GM21786 (cell line): ENCODE results near the gene IL2RA.
"Not testable (repeated sequence)": the region's sequence is repeated elsewhere in the genome, so short reads cannot be mapped to it uniquely, and the experiment has no call there.

Experiments used
- ATAC-seq: cut with Tn5 transposase; IDR thresholded peaks from one replicate; pipeline ENCODE4 v1.9.1; 2021; ENCODE audit not compliant: unreplicated experiment

The IL2RA gene

DNA sequence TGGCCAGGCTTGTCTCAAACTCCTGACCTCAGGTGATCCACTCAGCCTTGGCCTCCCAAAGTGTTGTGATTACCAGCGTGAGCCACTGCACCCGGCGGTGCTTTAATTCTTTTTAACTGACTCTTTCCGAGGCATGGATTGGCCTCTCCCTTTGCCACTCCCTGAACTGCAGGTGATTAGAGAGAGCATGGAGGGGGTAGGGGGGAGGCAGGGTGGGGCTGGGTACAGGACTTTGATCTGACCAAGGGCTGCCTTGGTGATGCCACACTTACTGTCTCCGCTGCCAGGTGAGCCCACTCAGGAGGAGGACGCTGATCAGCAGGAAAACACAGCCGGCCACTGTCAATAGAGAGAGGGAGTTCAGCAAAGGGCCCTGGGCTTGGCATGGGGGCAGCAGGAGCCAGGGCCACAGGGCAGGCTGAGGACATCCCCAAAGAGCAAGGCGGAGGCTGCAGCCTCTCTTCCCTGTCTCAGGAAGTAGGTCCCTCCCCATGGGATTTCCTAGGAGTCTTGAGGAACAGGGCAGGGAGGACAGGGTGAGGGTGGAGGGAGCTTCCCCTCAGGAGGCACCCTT, 44.3 kb downstream of the IL2RA start:
- ATAC-seq, result no peak

DNA sequence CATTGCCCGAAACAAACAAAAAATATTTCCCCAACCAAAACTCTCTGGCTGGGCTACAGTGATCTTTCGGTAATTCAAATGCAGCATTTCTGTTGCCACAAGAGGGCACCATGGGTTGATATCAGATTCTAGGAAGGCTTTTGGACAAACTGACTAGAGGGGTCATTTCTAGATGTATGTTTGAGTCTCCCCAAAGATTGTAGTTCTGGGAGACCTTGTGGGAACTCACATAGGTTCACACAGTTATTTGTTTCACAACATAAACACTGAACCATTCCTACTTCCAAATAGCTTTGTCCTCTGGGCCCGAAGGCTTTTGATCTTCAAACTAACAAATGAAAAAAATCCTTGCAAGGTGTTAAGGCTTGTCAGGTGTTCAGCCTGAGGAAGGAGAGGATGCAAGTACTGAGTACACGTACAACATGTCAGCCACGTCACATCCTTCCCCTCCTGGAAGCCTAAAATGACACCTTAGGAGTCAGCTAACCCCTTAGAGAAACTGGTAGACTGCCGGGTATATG, 47.9 kb downstream of the IL2RA start:
- no peak for ATAC-seq

DNA sequence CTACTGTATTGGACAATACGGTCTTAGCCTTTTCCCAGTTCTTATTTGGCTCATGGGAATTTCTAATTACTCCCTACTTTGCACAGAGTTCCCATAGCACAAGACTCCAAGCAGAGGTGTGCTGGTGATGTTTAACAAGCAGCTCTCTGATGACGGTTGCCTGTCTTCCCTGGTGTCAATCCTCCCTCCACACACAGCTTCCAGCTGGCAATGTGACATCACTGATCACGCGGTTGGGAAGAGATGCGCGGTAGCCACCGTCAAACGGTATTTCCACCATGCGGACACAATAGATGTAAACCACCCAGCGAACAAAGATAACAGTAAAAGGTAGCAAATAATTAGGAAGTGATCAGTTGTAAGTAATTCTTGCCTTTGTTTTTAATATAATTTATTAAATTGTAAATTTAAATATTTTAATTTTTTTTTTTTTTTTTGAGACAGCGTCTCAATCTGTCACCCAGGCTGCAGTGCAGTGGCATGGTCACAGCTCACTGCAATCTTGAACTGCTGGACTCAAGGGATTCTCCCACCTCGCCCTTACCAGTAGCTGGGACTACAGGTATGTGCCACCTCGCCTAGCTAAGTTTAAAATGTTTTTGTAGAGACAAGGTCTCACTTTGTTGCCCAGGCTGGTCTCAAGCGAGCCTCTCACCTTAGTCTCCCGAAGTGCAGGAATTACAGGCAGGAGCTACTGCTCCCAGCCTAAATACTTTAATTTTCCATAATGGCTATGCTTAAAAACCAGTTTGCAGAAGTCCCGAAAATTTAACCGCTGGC, 48.6 kb downstream of the IL2RA start:
- ATAC-seq, result no peak

DNA sequence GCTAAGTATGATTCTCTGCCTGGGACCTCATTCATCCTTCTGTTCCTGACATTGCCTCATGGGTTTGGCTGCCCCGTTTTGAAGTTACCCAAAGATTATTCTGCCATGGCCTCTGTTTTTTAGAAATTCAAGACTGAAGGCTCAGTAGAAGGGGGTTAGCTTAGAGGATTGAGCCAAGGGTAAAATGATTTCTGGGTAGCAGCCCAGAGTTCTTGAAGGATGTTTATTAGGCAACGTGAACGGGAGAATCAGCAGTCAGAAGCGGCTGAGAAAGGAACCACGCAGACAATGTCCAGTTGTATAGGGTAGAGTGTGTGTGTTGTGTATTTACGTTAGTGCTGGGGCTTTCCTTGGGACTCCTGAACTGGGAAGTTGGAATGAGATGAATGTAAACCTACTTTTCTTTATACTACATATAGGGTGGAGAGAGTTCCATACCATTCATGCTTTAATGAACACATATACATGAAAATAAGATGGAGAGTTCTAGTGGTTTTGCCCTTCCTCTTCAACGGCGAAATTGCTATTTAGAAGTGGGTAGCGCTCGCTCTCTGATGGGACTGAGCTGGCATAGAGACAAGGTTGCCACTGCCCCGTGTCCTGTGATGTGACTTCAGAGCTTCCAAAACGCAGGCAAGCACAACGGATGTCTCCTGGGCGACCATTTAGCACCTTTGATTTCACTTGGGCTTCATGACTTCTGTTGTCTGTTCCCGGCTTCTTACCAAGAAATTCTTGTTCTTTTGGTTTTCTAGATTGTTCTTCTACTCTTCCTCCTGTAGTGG, 49.9 kb downstream of the IL2RA start:
- no peak for ATAC-seq

DNA sequence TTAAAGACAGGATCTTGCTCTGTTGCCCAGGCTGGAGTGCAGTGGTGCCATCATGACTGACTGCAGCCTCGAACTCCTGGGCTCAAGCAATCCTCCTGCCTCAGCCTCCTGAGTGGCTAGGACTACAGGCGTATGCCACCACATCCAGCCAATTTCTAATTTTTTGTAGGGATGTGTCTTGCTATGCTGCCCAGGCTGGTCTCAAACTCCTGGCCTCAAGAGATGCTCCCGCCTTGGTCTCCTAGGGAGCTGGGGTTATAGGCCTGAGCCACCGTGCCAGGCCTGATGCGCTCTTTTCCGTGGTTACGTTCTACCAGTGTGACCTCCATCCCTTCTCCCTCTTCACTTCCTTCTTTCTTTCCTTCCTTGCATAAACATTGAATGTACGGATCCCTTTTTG, 50.6 kb downstream of the IL2RA start:
- ATAC-seq, result no peak

DNA sequence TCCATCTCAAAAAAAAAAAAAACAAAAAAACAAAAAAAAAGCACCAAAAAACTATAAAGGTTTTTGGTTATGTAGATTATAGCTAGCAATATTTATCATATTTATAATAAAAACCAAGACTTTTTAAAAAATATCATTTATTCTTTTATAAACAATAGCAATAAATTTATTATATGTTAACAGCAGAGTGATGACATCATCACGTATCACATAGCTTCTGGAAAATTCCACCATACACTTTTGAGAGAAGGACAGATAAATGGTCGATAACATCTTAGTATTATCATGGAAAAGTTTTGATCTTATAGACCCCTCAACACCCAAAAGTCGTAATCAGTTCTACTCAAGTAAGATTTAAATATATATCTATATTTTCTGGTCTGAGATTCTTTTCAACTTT, 51.6 kb downstream of the IL2RA start:
- ATAC-seq, result no peak

DNA sequence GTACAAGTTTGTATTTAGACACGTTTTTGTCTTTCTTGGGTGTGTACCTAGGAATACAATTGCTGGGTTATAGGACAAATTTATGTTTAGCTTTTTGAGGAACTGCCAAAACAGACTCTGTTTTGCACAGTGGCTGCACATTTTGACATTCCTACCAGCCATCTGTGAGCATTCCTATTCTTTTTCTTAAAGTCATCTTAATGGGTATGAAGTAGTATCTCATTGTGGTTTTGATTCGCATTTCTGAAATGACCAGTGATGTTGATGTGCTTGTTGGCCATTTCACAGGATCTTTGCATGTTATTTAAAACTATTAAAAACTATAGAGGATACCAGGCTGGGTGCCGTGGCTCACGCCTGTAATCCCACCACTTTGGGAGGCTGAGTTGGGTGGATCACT, 52.2 kb downstream of the IL2RA start:
- no peak for ATAC-seq

DNA sequence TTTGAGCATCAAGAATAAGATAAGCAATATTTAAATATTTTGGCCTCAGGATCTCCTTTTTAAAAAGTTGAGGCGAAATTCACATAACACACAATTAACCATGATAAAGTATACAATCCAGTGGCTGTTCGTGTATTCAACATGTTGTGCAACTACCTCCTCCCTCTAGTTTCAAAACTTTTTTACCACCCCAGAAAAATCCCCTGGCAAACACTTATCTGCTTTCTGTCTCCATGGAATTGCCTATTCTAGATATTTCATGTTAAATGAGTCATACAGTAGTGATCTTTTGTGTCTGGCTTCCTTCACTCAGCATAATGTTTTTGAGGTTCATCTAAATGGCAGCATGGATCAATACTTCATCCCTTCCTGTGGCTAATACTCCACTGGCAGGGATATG, 53.0 kb downstream of the IL2RA start:
- ATAC-seq, result no peak

DNA sequence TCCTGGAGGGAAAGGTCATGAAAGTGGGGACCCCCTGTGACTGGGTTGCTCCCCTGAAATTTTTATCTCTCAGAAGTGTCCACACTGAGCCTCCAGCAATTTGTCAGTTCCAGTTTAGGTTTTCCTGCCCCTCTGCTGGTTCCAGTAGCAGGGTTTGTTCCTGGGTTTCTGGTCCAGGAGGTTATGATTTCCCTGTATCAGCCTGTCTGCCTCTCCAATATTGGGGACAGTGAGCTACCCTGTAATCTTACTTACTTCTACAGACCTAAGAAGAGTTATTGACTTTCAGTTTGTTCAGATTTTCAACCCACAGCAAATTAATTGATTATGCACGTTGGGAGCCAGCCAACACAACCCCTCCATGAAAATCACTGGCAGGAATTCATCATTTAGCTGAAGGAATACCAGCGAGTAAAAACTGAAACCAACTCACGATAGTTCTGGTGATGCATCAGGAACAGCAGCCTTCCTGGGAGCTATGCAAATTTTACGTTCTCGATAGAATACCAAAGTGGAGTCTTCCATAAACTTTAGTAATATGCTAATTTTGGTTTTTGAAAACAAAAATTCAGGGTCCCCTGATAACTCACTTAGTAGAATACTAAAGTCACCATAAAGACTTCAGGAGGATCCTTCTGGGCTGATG, 53.5 kb downstream of the IL2RA start:
- ATAC-seq, result no peak

DNA sequence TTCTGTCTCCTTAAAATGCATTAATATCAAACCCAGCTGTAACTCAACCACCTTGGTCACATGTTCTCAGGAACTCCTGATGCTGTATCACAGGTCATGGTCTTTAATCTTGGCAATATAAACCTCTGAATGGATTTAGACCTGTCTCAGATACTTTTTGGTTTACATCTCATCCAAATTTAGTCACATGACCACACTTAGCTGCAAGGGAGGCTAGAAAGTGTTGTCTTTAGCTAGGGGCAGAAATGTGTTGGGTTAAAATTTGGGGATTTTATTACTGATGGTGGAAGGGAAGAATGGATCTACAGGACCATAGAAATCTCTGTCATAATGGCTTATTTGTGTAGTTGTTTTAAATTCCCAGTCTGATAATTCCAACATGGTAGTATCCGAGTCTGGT, 55.2 kb downstream of the IL2RA start:
- ATAC-seq, result no peak

DNA sequence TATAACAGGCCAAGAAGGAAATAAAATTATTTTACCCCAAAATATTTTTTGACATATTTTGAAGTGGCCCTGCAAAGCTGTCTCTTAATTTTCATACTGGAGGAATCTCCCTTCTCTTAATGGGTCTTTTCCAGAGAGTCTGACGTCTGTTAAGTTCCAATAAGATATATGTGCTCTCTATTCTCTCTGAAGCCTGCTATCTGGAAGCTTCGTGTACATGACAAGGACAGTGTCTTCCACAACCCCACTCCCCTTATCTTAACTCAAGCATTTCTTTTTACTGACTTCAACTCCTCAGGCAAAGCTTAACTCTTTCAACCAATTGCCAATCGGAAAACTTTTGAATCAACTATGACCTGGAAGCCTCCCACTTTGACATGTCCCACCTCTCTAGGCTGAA, 55.6 kb downstream of the IL2RA start:
- ATAC-seq, result no peak

DNA sequence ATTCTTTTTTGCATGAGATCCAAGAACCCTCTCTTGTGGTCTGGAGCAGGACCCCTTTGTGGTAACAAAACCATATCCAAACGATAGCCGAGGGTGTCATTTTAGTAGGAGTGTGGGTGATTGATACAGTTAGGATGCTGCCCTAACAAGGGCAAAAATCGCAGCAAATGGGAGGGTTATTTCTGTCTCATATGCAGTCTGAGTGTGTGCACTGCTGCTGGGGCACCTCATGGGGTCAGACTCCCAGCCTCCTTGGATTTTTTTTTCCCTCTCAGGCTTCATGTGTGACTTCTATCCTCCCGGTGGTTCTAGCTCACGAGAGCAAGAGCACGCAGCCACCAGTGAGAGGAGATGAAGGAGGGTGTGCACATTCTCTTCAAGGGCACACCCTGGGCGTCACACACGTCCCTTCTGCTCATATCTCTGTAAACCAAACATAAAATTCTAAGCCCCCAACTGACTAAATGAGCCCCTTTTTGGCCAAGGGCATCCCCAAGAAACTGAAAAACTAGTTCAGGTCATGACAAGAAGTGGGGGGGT, 56.2 kb downstream of the IL2RA start:
- ATAC-seq, result no peak

DNA sequence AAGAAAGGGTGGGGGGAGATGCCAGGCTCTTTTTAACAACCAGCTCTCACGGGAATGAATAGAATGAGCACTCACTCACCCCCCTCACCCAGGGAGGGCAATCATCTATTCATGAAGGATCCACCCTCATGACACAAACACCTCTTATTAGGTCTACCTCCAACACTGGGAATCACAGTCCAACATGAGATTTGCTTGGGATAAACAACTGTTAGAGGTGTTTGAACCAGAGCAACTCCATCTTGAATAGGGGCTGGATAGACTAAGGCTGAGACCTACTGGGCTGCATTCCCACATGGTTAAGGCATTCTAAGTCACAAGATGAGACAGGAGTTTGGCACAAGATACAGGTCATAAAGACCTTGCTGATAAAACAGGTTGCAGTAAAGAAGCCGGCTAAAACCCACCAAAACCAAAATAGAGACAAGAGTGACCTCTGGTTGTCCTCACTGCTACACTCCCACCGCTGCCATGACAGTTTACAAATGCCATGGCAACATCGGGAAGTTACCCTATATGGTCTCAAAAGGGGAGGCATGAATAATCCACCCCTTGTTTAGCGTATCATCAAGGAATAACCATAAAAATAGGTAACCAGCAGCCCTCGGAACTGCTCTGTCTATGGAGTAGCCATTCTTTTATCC, 56.9 kb downstream of the IL2RA start:
- ATAC-seq, result not testable (repeated sequence)

DNA sequence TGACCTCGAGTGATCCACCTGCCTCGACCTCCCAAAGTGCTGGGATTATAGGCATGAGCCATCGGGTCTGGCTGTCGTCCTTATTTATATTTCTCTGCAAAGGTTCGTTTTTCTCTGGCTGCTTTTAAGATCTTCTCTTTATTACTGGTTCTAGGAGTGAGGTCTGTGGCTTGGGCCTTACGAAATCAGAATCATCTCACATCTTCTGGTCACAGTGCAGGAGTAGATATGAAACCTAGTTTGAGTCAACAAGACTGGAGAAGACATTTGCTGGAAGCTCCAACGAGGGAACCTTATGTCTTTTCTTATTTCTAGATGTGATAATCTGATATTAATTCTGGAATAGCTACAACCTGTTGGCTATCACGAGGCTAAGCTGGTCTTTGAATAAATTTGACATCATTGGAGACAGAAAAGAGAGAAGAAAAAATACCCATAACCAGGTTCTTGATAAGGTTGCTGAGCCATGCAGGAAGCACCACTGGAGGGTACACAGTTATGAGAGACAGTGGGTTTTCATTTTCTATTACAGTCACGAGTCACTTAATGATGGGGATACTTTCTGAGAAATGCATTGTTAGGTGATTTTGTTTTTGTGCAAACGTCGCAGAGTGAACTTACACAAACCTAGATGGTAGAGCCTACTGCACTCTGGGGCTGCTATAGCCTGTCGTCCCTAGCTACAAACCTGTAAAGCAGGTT, 59.2 kb downstream of the IL2RA start:
- no peak for ATAC-seq

DNA sequence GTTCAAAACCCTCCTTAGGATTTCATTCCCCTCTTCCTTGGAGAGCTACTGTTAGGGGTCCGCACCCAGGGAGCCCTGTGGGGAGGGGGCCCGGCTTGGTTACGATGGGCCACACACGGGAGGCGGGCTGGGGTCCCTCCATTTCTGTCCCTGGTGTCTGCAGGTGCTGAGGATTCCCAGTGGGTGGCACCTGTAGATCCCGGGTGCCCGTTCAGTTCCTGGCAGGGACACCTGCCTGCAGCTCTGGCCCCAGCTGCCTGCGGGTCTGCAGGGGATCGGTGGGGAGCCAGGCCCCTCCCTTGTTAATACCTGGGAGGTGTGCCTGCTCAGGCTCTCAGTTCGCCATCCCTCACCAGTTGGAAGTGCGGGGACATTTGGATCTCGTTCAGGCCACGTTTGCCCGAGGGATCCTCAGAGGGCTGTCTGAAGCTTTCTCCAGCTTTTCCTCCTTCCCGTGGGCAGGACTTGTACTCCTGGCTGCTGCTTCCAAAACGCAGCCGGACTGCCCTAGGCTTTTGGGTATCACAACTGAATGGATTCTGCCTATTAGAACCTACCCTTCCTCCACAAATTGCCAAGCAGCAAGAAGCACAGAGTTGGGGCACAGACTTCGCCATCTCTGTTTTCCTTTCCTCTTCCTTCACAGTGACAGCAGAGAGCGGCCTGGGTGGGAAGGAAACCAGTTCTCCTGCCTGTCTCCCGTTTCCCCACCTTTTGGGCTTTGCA, 62.6 kb downstream of the IL2RA start:
- no peak for ATAC-seq

DNA sequence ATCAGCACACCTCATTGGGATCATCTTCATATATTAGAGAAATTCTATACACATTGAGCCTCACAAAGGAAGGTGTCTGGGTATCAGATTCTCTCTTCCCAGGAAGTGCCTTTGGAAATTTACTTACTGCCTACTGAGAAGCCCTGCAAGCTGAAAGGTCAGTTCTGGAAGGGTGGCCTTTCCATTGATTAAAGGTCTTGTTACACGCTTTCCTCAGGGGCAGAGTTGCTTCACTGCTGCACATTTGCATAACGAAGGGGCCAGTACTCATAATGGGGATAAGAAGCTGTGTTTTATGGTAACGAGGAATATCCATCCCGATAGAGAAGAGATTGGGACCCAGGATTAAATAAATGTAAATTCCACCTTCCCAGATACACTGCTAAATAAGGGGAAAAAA, 65.5 kb downstream of the IL2RA start:
- ATAC-seq, result no peak

DNA sequence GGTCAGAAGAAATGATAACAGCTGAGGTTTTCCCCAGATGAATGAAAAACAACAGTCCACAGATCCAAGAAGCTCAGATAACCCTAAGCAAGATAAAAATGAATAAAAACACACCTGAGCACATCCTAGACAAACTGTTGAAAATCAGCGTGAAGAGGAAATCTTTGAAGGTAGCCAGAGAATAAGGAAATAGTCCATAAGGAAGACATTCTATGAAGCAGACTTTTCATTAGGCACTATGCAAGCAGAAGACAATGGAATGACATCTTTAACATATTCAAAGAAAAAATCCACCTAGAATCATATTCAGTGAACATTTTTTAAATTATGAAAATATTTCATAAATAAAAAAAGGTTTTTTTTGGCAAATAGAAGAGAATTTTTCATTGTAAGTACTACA, 69.8 kb downstream of the IL2RA start:
- ATAC-seq, result no peak

DNA sequence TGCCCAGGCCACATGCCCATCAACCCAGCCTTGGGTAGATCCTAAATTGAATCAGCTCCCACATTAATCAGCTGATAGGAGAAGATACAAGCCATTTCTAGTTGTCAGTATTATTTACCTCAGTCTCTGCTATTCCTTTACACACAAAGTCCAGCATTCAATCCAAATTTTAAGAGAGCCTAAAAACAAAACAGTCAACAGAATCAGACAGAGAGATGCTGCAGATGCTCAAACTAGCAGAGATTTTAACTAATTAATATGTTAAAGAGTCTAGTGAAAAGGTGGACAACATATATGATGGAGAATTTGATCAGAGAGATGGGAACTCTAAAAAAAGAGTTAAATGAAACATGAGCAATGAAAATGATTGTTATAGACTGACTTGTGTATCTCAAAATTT, 70.5 kb downstream of the IL2RA start:
- ATAC-seq, result no peak

DNA sequence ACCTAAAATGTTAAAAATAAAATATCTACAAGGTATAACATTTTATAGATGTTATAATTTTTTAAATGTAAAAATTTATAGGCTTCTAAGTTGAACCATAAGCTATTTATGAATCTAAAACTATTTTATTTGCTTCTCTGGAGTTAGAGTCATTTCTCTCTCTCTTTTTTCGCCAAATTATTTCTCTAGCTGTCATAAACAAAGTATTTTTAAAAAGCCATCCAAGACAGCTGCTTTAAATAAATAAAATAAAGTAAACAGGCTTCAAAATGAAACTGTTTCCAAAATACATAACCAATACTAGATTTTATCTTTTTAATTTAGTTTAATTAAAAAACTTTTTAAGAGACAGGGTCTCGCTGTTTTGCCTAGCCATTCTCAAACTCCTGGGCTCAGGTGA, 72.4 kb downstream of the IL2RA start:
- ATAC-seq, result no peak
